ENCODE data around the gene KRTAP3-2. TPM values are rescaled to one million over a fixed set of nuclear protein-coding genes. Genes with fewer than 3 reads are reported as not detected.

The KRTAP3-2 gene
- total RNA-seq, 1 experiment from 2014 or later: not detected

DNA sequence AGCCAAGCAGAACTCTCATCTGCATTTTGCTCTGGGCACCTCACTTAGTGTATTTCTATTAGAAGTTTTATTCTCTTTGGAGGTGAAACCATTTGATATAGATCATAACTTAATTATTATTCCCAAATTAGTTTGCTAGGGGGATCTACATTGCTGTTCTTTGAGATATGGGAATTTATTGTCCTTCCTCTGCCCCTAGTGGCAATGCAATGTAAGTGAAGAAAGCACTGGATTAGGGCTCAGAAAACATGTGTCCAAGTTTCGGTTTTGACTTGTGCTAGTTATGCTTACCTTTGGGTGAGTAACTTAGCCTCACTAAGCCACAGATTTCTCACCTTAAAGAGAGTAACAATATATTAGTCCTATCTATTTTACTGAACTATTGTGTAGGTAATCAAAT is 35.9 kb downstream of the KRTAP3-2 start:
- Histone ChIP-seq H2AK5ac (ENCODE audit: insufficient read length, low read length) (no peak overlapping the region), H4K8ac (replicated peaks; ENCODE audit: insufficient read length, low read depth, low read length) (no peak overlapping the region), H3K79me2 (ENCODE audit: insufficient read depth, low read length) (no peaks in the 10 kb centered on the region), H3K79me1 (ENCODE audit: insufficient read depth, low read depth, low read length, poor library complexity, severe bottlenecking) (no peaks in the 10 kb centered on the region), H4K5ac (ENCODE audit: insufficient read length, low read depth, low read length) (no peak overlapping the region), H3K9me3 (ENCODE audit: control insufficient read depth, low read depth, low read length) (no peaks in the 10 kb centered on the region), H2BK5ac (ENCODE audit: insufficient read length, low read length) (no peak overlapping the region), H2BK20ac (ENCODE audit: low read depth, low read length, poor library complexity, severe bottlenecking) (no peak overlapping the region), H3K9ac (ENCODE audit: extremely low read depth, insufficient read length, low read length) (no peak overlapping the region), H3K56ac (ENCODE audit: insufficient read length, low read depth, low read length) (no peak overlapping the region), H3K14ac (ENCODE audit: insufficient read depth, low read length) (no peak overlapping the region), H3K4me1 (ENCODE audit: insufficient read depth, low read length) (0 out of 2 replicates have a peak, but pooled peaks cover 4% of the 10 kb centered on the region), H3T11ph (ENCODE audit: low read length) (no peak overlapping the region), H3K27ac (ENCODE audit: insufficient read length, low read depth, low read length) (no peak overlapping the region), H3K4ac (ENCODE audit: low read depth, low read length) (no peak overlapping the region), H3K23ac (ENCODE audit: insufficient read length, low read depth, low read length) (no peak overlapping the region), H2BK12ac (ENCODE audit: insufficient read length, low read depth, low read length) (no peak overlapping the region), H3K4me2 (ENCODE audit: insufficient read depth, insufficient read length, low read length) (no peak overlapping the region), H2BK120ac (ENCODE audit: low read depth, low read length, poor library complexity, severe bottlenecking) (no peak overlapping the region), H3K18ac (ENCODE audit: insufficient read length, low read depth, low read length) (no peak overlapping the region), H3K23me2 (ENCODE audit: insufficient read length, low read depth, low read length, poor library complexity, severe bottlenecking) (no peaks in the 10 kb centered on the region), H3K27me3 (ENCODE audit: insufficient read depth, low read length) (no peaks in the 10 kb centered on the region), H4K91ac (ENCODE audit: insufficient read length, low read depth, low read length) (no peak overlapping the region), H2AFZ (ENCODE audit: low read length) (no peak overlapping the region), H2BK15ac (ENCODE audit: low read depth, low read length) (no peak overlapping the region), H4K20me1 (ENCODE audit: control insufficient read depth, insufficient read depth, insufficient read length) (no peaks in the 10 kb centered on the region)
- WGBS (ENCODE audit: extremely low coverage, insufficient read length, low lambda C conversion rate): no CpG with 5 or more reads among the region's 1 CpG
- H3K4me3 Mint-ChIP-seq: no peak overlapping the region
- no peaks in the 10 kb centered on the region for H3K36me3 Mint-ChIP-seq (ENCODE audit: insufficient read depth in 1 of 3, low read depth in 3 of 3)
- H3K9me3 Mint-ChIP-seq: no peaks in the 10 kb centered on the region; a peak in 1 of 5 replicates
- H3K4me1 Mint-ChIP-seq: peaks cover 5 to 6% of the 10 kb centered on the region in 2 experiments
- H3K27me3 Mint-ChIP-seq (ENCODE audit: low read depth): no peaks in the 10 kb centered on the region; the same call in none of the 2 replicates
- DNase-seq: no peak
- no peak overlapping the region for H3K27ac Mint-ChIP-seq
- peak; percentile 74 for TF ChIP-seq CTCF (conservative IDR thresholded peaks at IDR 0.05)
